IPS DF 4.7 (cell line): ENCODE measurements around the gene C10orf88.
"Not testable (repeated sequence)": the region's sequence is repeated elsewhere in the genome, so short reads cannot be mapped to it uniquely, and the experiment has no call there.

Experiments used
- DNase-seq: peaks from one replicate; pipeline ENCODE4 v3.0.0-alpha.2; 2013; ENCODE audit warnings: low spot score; ENCODE audit errors: extremely low read depth

The C10orf88 gene

DNA sequence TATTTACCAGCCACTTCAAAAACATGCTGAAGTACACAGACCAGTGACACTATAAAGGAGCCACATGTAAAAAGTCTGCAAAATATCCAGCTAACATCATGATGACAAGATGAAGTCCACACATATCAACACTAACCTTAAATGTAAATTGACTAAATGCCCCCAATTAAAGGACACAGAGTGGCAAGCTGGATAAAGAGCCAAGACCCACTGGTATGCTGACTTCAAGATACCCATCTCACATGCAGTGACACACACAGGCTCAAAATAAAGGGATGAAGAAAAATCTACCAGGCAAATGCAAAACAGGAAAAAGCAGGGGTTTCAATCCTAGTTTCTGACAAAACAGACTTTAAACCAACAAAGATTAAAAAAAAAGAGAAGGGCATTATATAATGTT lies 12.9 kb upstream of the C10orf88 start:
- no peak for DNase-seq

DNA sequence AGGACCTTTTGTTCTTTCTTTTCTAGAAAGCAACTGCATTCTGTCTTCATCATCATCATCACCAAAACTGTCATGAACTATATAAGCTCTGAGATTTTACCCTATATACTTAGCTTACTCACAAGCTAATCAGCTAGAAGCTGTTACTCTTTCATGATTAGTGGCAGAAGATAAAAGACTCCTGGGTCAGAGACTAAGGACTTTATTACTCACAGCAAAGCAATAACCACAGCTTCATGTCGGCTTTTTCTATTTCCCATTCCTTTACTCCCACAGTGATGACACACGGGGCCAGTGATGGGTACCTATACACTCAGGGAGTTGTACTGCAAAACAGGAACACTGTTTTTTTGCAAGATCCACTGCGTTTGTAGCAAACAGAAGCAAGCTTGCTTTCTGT lies 8.4 kb upstream of the C10orf88 start:
- DNase-seq, result no peak

DNA sequence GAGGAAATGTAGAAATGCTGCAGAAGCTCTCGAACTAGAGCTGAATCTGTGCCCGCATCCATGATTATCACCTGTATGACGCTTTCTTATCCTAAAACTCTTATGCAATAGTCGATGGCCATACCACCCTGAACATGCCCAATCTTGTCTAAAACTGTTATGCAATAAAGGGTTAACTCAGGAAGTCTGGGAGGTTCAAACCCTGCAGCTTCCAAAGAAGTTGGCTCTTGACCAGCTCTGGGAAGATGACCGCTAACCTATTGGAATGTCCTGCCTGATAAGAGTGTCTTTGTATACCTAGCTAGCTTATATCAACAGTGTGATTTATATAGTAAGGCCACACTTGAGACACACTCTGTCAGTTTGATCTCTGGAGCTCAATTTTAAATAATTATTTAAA lies 3.4 kb upstream of the C10orf88 start:
- DNase-seq, result no peak

- DNase-seq, result no peak
Observed at GRCh38 chr10:122955892-122956291, 1.9 kb upstream of the C10orf88 start.

- DNase-seq, result no peak
Observed at GRCh38 chr10:122954731-122955050, 664 bp upstream of the C10orf88 start.

GRCh38 chr10:122949296-122949695 lies 4.7 kb downstream of the C10orf88 start:
- DNase-seq, result no peak

DNA sequence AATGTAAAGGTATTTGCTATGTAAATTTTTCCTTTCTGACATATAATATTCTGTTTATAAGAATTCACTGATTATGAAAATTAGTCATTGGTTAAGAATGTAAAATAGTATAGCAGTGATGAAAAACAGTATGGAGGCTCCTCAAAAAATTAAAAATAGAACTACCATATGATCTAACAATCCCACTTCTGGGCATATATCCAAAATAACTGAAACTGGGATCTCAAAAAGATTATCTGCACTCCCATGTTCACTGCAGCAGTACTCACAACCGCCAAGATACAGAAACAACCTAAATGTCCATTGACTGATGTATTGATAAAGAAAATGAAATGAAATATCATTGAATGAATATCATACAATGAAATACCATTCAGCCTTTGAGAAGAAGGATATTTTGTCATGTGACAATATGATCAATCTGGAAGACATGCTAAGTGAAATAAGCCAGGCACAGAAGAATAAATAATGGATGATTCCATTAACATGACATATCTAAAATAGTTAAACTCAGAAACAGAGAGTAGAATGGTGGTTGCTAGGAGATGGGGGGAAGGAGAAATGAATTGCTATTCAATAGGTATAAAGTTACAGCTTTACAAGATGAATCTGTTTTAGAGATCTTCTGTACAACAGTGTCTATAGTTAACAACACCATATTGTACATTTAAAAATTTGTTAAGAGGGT lies 14.0 kb downstream of the C10orf88 start:
- DNase-seq, result no peak

- DNase-seq, result no peak
Observed at GRCh38 chr10:122939133-122939855, 14.7 kb downstream of the C10orf88 start.

GRCh38 chr10:122931088-122931906 lies 22.7 kb downstream of the C10orf88 start:
- no peak for DNase-seq

GRCh38 chr10:122930140-122930539 lies 23.9 kb downstream of the C10orf88 start:
- no peak for DNase-seq

DNA sequence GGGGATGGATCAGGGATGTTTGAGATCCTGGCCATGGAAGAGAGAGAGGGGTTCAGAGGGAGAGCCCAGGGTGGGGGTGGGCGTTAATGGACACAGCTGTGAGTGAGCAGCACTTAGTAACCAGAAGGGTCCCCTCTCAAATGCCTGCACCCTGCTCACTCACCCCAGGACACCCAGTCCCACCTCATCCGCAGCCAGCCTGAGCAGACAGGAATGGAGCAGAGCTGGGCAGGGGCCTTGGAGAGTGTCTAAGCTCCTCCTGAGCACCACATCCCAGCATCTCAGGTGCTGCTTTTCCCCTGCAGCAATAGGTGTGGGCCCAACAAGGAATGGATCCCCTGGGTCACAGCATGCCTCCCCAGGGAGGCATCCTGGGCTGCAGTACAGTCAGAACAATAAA lies 38.3 kb downstream of the C10orf88 start:
- no peak for DNase-seq

DNA sequence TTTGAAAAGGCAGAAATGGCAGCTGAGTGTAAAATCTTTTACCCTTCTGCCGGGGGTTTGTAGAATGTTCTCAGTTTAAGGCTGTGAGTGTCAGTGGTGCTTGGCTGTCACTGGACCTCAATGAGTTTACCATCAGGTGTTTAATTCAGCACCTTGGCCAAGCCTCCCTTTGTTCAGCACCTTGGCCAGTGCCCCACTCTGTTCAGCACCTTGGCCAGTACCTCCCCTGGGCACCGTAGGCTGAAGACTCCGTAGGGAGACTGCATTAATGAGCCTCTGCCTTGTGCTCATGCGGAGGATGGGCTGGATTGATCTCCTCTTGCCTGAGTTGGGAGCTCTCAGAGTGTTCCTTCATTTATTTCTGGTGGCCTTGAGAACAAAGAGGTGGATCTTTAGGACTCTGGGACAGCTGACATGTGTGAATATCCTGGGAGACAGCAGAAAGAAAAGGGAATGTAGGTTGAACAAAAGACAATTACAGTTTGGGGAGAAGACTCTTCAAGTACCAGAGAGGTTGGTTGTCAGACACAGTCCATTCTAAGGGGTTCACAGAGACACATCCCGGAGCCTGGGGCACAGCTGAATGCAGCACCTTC lies 42.0 kb downstream of the C10orf88 start:
- DNase-seq, result peak; percentile 19

GRCh38 chr10:122910310-122910709 lies 43.7 kb downstream of the C10orf88 start, which contains the start of gene FAM24A:
Gene FAM24A, plus strand, starts transcription at chr10:122910610. Its CDS starts 1,025 bp downstream, at chr10:122911635.
- DNase-seq, result no peak

GRCh38 chr10:122903861-122904260 lies 50.2 kb downstream of the C10orf88 start:
- DNase-seq, result not testable (repeated sequence)

DNA sequence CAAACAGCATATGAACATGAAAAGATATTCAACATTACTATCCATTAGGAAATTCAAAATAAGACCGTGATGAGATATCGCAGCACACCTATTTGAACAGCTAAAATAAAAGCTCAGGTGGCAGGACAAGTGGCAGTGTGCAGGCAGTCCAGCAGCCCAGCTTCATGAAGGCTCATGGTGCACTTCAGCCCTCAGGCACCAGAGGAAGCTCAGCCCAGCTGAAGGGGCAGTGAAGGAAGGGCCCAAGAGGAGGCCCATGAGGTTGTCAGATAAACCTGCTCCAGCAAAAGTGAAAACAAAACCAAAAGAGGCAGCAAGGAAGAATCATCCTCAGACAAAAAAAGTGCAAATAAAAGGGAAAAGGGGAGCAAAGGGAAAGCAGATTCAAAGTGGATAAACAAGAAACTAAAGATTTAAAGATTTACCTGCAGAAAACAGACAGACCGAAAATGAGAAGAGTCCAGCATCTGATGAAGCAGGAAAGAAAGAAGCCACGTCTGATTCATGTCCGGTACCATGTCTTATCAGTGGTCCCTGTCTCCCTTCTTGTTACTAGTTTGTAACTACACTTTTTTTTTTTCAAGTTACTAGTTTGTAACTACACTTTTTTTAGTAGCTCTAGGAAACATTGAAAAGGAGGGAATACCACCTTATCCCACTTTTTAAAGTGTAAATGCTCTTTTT lies 59.6 kb downstream of the C10orf88 start:
- no peak for DNase-seq

GRCh38 chr10:122884166-122884565 lies 69.9 kb downstream of the C10orf88 start:
- no peak for DNase-seq

DNA sequence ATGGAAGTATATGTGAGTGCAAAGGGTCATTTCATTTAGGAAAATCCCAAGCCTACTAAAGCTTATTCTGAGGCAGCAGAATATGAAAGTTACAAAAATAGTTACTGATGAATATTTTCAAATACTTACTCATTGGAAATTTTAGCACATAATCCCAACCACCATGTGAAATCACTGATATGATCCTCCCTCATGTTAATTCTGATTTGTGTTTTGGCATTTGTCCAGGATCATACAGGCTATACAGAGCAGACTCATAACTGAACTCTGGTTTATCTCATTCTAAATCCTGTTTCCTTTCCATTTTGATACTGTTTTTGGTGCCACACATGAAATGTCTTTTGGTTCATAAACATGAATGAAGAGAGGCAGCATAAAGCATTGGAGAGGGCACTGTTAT lies 71.3 kb downstream of the C10orf88 start:
- no peak for DNase-seq
